Loucy (cell line): ENCODE data around the gene CTSH.

Experiments
- EZH2phosphoT487 ChIP-seq: fragments of 200-600 bp; IDR thresholded peaks from 2 replicates; pipeline ENCODE4 v1.6.1; 2018; ENCODE audit warnings: antibody characterized with exemption, mild to moderate bottlenecking, moderate library complexity, borderline replicate concordance
- TF ChIP-seq, protein P1 (sequence below): fragments of 200-600 bp; sonication (generic); conservative IDR thresholded peaks from 2 replicates; pipeline ENCODE4 v1.5.1; 2014; ENCODE audit warnings: mild to moderate bottlenecking, antibody characterized with exemption, low read length

DNA sequence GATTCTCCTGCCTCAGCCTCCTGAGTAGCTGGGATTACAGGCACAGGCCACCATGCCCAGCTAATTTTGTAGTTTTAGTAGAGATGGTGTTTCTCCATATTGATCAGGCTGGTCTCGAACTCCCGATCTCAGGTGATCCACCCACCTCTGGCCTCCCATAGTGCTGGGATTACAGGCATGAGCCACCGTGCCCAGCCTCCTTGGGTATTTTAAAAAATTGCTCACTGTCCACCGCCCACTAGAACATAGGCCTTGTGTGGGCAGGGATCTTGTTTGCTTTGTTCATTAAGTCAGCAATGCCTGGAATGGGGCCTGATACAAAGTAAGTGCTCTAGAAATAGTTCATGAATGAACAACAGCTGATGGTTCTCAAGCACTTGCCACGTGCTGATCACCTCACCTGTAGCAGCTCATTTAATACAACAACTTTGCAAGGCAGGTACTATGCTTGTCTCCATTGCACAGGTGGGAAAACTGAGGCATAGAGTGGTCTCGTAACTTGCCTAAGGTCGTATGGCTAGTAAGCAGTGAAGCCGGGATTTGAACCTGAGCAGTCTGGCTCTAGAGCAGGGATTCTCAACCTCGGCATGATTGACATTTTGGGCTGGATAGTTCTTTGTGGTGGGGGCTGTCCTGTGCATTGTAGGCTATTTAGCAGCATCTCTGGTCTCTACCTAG lies 12.7 kb upstream of the CTSH start:
- TF ChIP-seq, protein P1, sequence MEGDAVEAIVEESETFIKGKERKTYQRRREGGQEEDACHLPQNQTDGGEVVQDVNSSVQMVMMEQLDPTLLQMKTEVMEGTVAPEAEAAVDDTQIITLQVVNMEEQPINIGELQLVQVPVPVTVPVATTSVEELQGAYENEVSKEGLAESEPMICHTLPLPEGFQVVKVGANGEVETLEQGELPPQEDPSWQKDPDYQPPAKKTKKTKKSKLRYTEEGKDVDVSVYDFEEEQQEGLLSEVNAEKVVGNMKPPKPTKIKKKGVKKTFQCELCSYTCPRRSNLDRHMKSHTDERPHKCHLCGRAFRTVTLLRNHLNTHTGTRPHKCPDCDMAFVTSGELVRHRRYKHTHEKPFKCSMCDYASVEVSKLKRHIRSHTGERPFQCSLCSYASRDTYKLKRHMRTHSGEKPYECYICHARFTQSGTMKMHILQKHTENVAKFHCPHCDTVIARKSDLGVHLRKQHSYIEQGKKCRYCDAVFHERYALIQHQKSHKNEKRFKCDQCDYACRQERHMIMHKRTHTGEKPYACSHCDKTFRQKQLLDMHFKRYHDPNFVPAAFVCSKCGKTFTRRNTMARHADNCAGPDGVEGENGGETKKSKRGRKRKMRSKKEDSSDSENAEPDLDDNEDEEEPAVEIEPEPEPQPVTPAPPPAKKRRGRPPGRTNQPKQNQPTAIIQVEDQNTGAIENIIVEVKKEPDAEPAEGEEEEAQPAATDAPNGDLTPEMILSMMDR = no peak
- TF ChIP-seq EZH2phosphoT487 = no peak
